ENCODE measurements around the gene FABP3.

- TF ChIP-seq MAFK (IDR thresholded peaks at IDR 0.05; ENCODE audit: low read depth, low read length) = peak; percentile 33; the same call in 1 of the 2 replicates
- no peak for TF ChIP-seq CTCF (conservative IDR thresholded peaks at IDR 0.05; ENCODE audit: low read depth, low read length)
- TF ChIP-seq POLR2A (IDR thresholded peaks at IDR 0.05; ENCODE audit: low read depth, low read length) = no peak
- TF ChIP-seq RAD21 (IDR thresholded peaks at IDR 0.05; ENCODE audit: low read length) = no peak
- TF ChIP-seq SMC3 (IDR thresholded peaks at IDR 0.05; ENCODE audit: low read depth, low read length) = no peak
- no peak for TF ChIP-seq NFE2L2 (IDR thresholded peaks at IDR 0.05; ENCODE audit: low read depth, low read length)
- no peak for TF ChIP-seq MXI1 (IDR thresholded peaks at IDR 0.05; ENCODE audit: borderline replicate concordance, low read depth, low read length)
- peak; percentile 98 for TF ChIP-seq RCOR1 (IDR thresholded peaks at IDR 0.05; ENCODE audit: insufficient replicate concordance, low read length)
- no peak for TF ChIP-seq CEBPB (IDR thresholded peaks at IDR 0.05; ENCODE audit: low read depth, low read length)
- TF ChIP-seq BHLHE40 (IDR thresholded peaks at IDR 0.05; ENCODE audit: low read depth, low read length) = no peak; the same call in 1 of the 2 replicates
- TF ChIP-seq FOS (IDR thresholded peaks at IDR 0.05; ENCODE audit: low read depth, low read length) = peak; percentile 33; the same call in 1 of the 2 replicates
Observed at GRCh38 chr1:31376375-31377134, 3.7 kb upstream of the FABP3 start.

Measured in IMR-90 (cell line).